NT2/D1 (cell line): ENCODE data around the gene NAA38.

Source experiments
- DNase-seq: peaks from one replicate; pipeline ENCODE4 v3.0.0-alpha.2; 2011; ENCODE audit warnings: low read depth, low spot score
- H3K27me3 ChIP-seq: 2 replicates; pipeline ENCODE4 v1.6.0; 2011; ENCODE audit warnings: mild to moderate bottlenecking; ENCODE audit not compliant: insufficient read length, insufficient read depth
- H3K36me3 ChIP-seq: 2 replicates; pipeline ENCODE4 v1.6.1; 2011; ENCODE audit warnings: mild to moderate bottlenecking, low read length, mixed read lengths; ENCODE audit not compliant: insufficient read depth, insufficient read length
- H3K4me1 ChIP-seq: 2 replicates; pipeline ENCODE4 v1.5.1; 2011; ENCODE audit not compliant: insufficient read depth, insufficient read length
- H3K4me3 ChIP-seq: 2 replicates; pipeline ENCODE4 v1.5.1; 2011; ENCODE audit warnings: low read depth; ENCODE audit not compliant: insufficient read length
- H3K9ac ChIP-seq: 2 replicates; pipeline ENCODE4 v1.6.0; 2011; ENCODE audit warnings: low read depth; ENCODE audit not compliant: insufficient read length
- H3K9me3 ChIP-seq: 2 replicates; pipeline ENCODE4 v1.5.1; 2011; ENCODE audit warnings: mild to moderate bottlenecking, low read length; ENCODE audit not compliant: insufficient read depth
- SUZ12 ChIP-seq: IDR thresholded peaks from 2 replicates; pipeline ENCODE4 v1.6.1; 2011; ENCODE audit not compliant: insufficient read length, insufficient read depth; ENCODE audit errors: extremely low read depth
- YY1 ChIP-seq: IDR thresholded peaks from 2 replicates; pipeline ENCODE4 v1.6.1; 2011; ENCODE audit not compliant: insufficient read length, insufficient read depth
- ZNF274 ChIP-seq: IDR thresholded peaks from 2 replicates; pipeline ENCODE4 v1.6.1; 2011; ENCODE audit warnings: mild to moderate bottlenecking, low read depth, low read length

The NAA38 gene

DNA sequence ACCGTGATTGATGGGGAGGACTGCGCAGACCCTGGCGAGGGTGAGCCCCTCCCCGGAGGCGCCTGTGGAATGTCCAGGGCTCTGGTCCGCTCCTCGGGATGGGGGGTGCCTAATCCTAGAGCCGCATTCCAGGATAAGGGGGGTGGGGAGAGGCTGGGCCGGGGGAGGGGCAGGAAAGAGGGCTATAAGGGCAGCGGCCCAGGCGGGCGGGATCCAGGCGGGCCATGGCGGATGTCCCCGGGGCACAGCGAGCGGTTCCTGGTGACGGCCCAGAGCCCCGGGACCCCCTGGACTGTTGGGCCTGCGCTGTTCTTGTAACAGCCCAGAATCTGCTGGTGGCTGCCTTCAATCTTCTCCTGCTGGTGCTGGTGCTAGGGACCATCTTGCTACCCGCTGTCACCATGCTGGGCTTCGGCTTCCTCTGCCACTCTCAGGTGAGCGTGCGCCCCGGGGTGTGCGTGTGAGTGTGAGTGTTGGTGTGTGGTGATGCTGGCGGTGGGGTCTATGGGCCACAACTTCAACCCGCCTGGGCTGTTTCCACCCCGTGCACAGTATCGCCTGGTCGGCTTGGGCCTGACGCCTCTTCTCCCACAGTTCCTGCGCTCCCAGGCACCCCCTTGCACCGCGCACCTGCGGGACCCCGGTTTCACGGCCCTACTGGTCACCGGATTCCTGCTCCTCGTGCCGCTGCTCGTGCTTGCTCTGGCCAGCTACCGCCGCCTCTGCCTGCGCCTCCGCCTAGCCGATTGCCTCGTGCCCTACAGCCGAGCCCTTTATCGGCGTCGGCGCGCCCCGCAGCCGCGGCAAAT, 2.3 kb downstream of the NAA38 start, which contains the start of gene TMEM88:
TMEM88 (plus strand) TSS at position 216 of the 809 bp plus-strand sequence; CDS start at position 225, 9 bp downstream.
- peaks cover 6% of the 10 kb centered on the region for H3K4me1 ChIP-seq
- no peak for TF ChIP-seq SUZ12
- no peak for TF ChIP-seq ZNF274
- TF ChIP-seq YY1 = no peak
- peak within 1 kb of the TSS; percentile 76 for H3K9ac ChIP-seq
- H3K27me3 ChIP-seq = no peaks in the 10 kb centered on the region
- H3K36me3 ChIP-seq = peaks cover 44% of the 10 kb centered on the region
- peak within 1 kb of the TSS; percentile 57 for H3K4me3 ChIP-seq
- no peaks in the 10 kb centered on the region for H3K9me3 ChIP-seq
- no peak for DNase-seq

DNA sequence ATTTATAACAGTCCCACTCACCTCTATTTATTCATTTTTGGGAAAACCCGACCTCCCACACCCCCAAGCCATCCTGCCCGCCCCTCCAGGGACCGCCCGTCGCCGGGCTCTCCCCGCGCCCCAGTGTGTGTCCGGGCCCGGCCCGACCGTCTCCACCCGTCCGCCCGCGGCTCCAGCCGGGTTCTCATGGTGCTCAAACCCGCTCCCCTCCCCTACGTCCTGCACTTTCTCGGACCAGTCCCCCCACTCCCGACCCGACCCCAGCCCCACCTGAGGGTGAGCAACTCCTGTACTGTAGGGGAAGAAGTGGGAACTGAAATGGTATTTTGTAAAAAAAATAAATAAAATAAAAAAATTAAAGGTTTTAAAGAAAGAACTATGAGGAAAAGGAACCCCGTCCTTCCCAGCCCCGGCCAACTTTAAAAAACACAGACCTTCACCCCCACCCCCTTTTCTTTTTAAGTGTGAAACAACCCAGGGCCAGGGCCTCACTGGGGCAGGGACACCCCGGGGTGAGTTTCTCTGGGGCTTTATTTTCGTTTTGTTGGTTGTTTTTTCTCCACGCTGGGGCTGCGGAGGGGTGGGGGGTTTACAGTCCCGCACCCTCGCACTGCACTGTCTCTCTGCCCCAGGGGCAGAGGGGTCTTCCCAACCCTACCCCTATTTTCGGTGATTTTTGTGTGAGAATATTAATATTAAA, 3.1 kb downstream of the NAA38 start:
- Histone ChIP-seq H3K4me3 (peak overlapping the region; percentile 11), H3K9me3 (no peaks in the 10 kb centered on the region), H3K4me1 (peaks cover 6% of the 10 kb centered on the region), H3K36me3 (peaks cover 44% of the 10 kb centered on the region), H3K9ac (peak overlapping the region; percentile 32), H3K27me3 (no peaks in the 10 kb centered on the region)
- TF ChIP-seq YY1 = no peak
- TF ChIP-seq ZNF274 = no peak
- TF ChIP-seq SUZ12 = no peak
- DNase-seq = no peak

DNA sequence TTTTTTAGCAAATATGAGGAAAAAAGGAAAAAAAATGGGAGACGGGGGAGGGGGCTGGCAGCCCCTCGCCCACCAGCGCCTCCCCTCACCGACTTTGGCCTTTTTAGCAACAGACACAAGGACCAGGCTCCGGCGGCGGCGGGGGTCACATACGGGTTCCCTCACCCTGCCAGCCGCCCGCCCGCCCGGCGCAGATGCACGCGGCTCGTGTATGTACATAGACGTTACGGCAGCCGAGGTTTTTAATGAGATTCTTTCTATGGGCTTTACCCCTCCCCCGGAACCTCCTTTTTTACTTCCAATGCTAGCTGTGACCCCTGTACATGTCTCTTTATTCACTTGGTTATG, 3.7 kb downstream of the NAA38 start:
- peaks cover 45% of the 10 kb centered on the region for H3K36me3 ChIP-seq

DNA sequence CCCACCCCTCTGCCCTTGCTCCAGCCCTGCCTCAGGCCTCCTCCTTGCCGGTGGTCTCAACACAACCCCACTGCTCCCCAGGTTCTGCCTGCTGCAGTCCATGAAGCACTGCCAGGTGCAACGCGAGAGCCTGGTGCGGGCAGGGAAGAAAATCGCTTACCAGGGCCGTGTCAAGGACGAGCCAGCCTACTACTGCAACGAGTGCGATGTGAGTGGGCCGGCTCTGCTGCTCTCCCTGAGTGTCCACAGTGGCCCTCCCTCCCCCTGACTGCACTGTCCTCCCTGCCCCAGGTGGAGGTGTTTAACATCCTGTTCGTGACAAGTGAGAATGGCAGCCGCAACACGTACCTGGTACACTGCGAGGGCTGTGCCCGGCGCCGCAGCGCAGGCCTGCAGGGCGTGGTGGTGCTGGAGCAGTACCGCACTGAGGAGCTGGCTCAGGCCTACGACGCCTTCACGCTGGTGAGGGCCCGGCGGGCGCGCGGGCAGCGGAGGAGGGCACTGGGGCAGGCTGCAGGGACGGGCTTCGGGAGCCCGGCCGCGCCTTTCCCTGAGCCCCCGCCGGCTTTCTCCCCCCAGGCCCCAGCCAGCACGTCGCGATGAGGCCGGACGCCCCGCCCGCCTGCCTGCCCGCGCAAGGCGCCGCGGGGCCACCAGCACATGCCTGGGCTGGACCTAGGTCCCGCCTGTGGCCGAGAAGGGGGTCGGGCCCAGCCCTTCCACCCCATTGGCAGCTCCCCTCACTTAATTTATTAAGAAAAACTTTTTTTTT, 4.3 kb downstream of the NAA38 start:
- Histone ChIP-seq H3K9me3 (no peaks in the 10 kb centered on the region), H3K4me3 (no peak overlapping the region), H3K36me3 (peaks cover 45% of the 10 kb centered on the region), H3K9ac (no peak overlapping the region), H3K27me3 (no peaks in the 10 kb centered on the region), H3K4me1 (peaks cover 6% of the 10 kb centered on the region)
- DNase-seq = no peak
- TF ChIP-seq YY1 (no peak), SUZ12 (no peak), ZNF274 (no peak)

More for the DNA sequence above, 3.7 kb downstream of the NAA38 start:
- Histone ChIP-seq H3K4me1 (peaks cover 6% of the 10 kb centered on the region), H3K27me3 (no peaks in the 10 kb centered on the region), H3K9ac (no peak overlapping the region), H3K4me3 (no peak overlapping the region), H3K9me3 (no peaks in the 10 kb centered on the region)
- DNase-seq = no peak
- no peak for TF ChIP-seq SUZ12
- TF ChIP-seq YY1 = no peak
- no peak for TF ChIP-seq ZNF274

DNA sequence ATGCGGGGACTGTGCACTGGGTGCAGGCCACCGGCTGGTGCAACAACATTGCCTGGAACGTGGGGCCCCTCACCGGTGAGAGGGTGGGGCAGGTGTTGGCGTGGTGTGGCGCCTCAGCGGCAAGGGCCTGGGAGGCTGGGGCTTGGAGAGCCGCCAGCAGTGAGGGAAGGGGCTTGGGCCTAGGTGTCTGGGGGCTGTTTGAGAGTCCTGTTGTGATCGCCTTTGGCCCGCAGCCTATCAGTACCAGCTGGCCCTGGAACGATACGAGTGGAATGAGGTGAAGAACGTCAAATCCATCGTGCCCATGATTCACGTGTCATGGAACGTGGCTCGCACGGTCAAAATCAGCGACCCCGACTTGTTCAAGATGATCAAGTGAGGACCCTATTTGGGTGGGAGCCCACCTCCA, 5.1 kb downstream of the NAA38 start:
- no peaks in the 10 kb centered on the region for H3K27me3 ChIP-seq
- H3K9me3 ChIP-seq = no peaks in the 10 kb centered on the region
- no peak for DNase-seq
- peaks cover 6% of the 10 kb centered on the region for H3K4me1 ChIP-seq
- H3K4me3 ChIP-seq = no peak overlapping the region
- TF ChIP-seq YY1 = no peak
- TF ChIP-seq ZNF274 = no peak
- no peak for TF ChIP-seq SUZ12
- peaks cover 47% of the 10 kb centered on the region for H3K36me3 ChIP-seq
- H3K9ac ChIP-seq = peak overlapping the region; percentile 64

DNA sequence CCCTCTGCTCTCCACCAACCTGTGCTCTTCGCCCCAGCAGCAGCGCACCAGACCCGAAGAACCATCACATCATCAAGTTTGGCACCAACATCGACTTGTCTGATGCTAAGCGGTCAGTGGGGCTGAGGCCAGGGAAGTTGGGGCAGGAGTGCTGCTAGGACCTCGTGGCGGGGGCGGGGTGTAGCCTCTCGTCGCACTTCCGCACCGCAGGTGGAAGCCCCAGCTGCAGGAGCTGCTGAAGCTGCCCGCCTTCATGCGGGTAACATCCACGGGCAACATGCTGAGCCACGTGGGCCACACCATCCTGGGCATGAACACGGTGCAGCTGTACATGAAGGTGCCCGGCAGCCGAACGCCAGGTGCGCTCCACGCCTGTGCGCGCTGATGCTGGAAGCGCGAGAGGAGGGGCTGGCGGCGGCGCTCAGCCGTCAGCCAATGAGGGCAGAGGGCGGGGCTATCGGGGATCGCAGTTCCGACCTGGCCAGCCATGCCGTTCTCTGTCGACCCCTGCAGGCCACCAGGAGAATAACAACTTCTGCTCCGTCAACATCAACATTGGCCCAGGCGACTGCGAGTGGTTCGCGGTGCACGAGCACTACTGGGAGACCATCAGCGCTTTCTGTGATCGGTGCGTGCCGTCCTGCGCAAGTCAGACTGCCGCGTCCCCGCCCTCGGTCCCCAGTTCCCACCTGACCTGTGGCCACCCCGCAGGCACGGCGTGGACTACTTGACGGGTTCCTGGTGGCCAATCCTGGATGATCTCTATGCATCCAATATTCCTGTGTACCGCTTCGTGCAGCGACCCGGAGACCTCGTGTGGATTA, 5.7 kb downstream of the NAA38 start:
- TF ChIP-seq SUZ12 (no peak), YY1 (no peak), ZNF274 (no peak)
- peaks cover 52% of the 10 kb centered on the region for H3K36me3 ChIP-seq
- H3K9me3 ChIP-seq = no peaks in the 10 kb centered on the region
- H3K9ac ChIP-seq = peak overlapping the region; percentile 64
- H3K4me3 ChIP-seq = no peak overlapping the region
- DNase-seq = no peak
- H3K27me3 ChIP-seq = no peaks in the 10 kb centered on the region
- H3K4me1 ChIP-seq = peaks cover 6% of the 10 kb centered on the region
